K562 (cell line): ENCODE data around the gene GLI1. TPM values are rescaled to one million over a fixed set of nuclear protein-coding genes. Genes with fewer than 3 reads are reported as not detected.

Experiments used
- CAMTA2 ChIP-seq: fragments of 250-450 bp; sonication (Bioruptor Pico); conservative IDR thresholded peaks from 2 replicates; pipeline ENCODE4 v1.5.1; 2022
- ELK3 ChIP-seq: fragments of 450-650 bp; formaldehyde crosslinking; IDR thresholded peaks from 2 replicates; pipeline ENCODE4 v1.4.0; 2020; ENCODE audit warnings: mild to moderate bottlenecking
- GMEB1 ChIP-seq: fragments of 250-450 bp; sonication (Bioruptor Pico); IDR thresholded peaks from 2 replicates; pipeline ENCODE4 v1.4.0; 2020; ENCODE audit warnings: mild to moderate bottlenecking
- HCFC1 ChIP-seq: IDR thresholded peaks from 2 replicates; pipeline ENCODE4 v1.6.1; 2012; ENCODE audit warnings: low read depth, low read length, improper control_type of control experiment
- HDAC1 ChIP-seq, 2 experiments: fragments of 450-650 bp; IDR thresholded peaks; 2 replicates each; pipeline ENCODE4 v1.6.1; 2016 to 2017; ENCODE audit warnings: inconsistent platforms in 1 of 2, mild to moderate bottlenecking in 1 of 2, moderate library complexity in 1 of 2
- KLF13 ChIP-seq: fragments of 450-650 bp; IDR thresholded peaks from 2 replicates; pipeline ENCODE4 v1.6.1; 2016; ENCODE audit warnings: missing genetic modification characterization, low read depth, mild to moderate bottlenecking, missing compliant biosample characterization, moderate library complexity, borderline replicate concordance
- MAFG ChIP-seq: fragments of 450-650 bp; conservative IDR thresholded peaks from 2 replicates; pipeline ENCODE4 v1.6.1; 2016; ENCODE audit warnings: missing genetic modification characterization, missing compliant biosample characterization
- MECOM ChIP-seq: fragments of 250-450 bp; sonication (Bioruptor Pico); IDR thresholded peaks from 2 replicates; pipeline ENCODE4 v1.8.0; 2022; ENCODE audit warnings: inconsistent platforms
- MIER1 ChIP-seq: fragments of 450-650 bp; IDR thresholded peaks from 2 replicates; pipeline ENCODE4 v1.6.1; 2016; ENCODE audit warnings: antibody characterized with exemption, mild to moderate bottlenecking, low read depth
- MLX ChIP-seq, 2 experiments: fragments of 450-650 bp in 1 of 2; sonication (generic) in 1 of 2; formaldehyde crosslinking; conservative IDR thresholded peaks; 2 replicates each; pipeline versions ENCODE4 v1.4.0 to v1.8.1; 2020 to 2022; ENCODE audit warnings: mild to moderate bottlenecking in 1 of 2, missing genetic modification reagents in 1 of 2
- MTA3 ChIP-seq: fragments of 450-650 bp; formaldehyde crosslinking; IDR thresholded peaks from 2 replicates; pipeline ENCODE4 v1.6.1; 2017; ENCODE audit warnings: mild to moderate bottlenecking, borderline replicate concordance
- MTF1 ChIP-seq: fragments of 250-450 bp; sonication (Bioruptor Pico); IDR thresholded peaks from 2 replicates; pipeline ENCODE4 v1.9.0; 2021; ENCODE audit warnings: moderate library complexity, mild to moderate bottlenecking, inconsistent platforms, borderline replicate concordance
- NEUROD1 ChIP-seq: fragments of 150-350 bp; IDR thresholded peaks from 2 replicates; pipeline ENCODE4 v1.6.1; 2014; ENCODE audit warnings: borderline replicate concordance, low read length, low read depth; ENCODE audit not compliant: partially characterized antibody
- NFIC ChIP-seq: fragments of 450-650 bp; IDR thresholded peaks from 2 replicates; pipeline ENCODE4 v1.6.1; 2017; ENCODE audit warnings: mild to moderate bottlenecking, inconsistent platforms
- NFXL1 ChIP-seq: fragments of 450-650 bp; formaldehyde crosslinking; IDR thresholded peaks from 2 replicates; pipeline ENCODE4 v1.4.0; 2021; ENCODE audit warnings: mild to moderate bottlenecking
- NR2C2 ChIP-seq, 2 experiments: fragments of 200-800 bp in 1 of 2; sonication (Bioruptor generic) in 1 of 2; sonication (generic) in 1 of 2; formaldehyde crosslinking in 1 of 2; IDR thresholded peaks; 2 replicates each; pipeline versions ENCODE4 v1.6.1 to v1.8.0; 2016 to 2022; ENCODE audit warnings: mild to moderate bottlenecking in 1 of 2, missing compliant biosample characterization in 1 of 2, missing genetic modification characterization in 1 of 2, missing genetic modification reagents in 1 of 2
- OTX1 ChIP-seq: fragments of 450-650 bp; formaldehyde crosslinking; IDR thresholded peaks from 2 replicates; pipeline ENCODE4 v1.4.0; 2022; ENCODE audit warnings: mild to moderate bottlenecking
- RBM15 ChIP-seq: fragments of 200-400 bp; formaldehyde crosslinking; IDR thresholded peaks from 2 replicates; pipeline ENCODE4 v1.6.1; 2018; ENCODE audit warnings: mild to moderate bottlenecking, low read length, moderate library complexity; ENCODE audit not compliant: insufficient read depth
- RNF2 ChIP-seq: sonication (generic); IDR thresholded peaks from 2 replicates; pipeline ENCODE4 v1.6.1; 2016
- TAF9B ChIP-seq: fragments of 450-650 bp; IDR thresholded peaks from 2 replicates; pipeline ENCODE4 v1.6.1; 2018; ENCODE audit warnings: mild to moderate bottlenecking; ENCODE audit not compliant: partially characterized antibody
- VEZF1 ChIP-seq: fragments of 200-800 bp; sonication (Bioruptor generic); IDR thresholded peaks from 2 replicates; pipeline ENCODE4 v1.6.1; 2017; ENCODE audit warnings: missing genetic modification characterization, missing compliant biosample characterization
- ZNF121 ChIP-seq: sonication (generic); formaldehyde crosslinking; conservative IDR thresholded peaks from 2 replicates; pipeline ENCODE4 v1.8.0; 2022; ENCODE audit warnings: missing genetic modification reagents
- ZNF324 ChIP-seq: fragments of 250-450 bp; sonication (Bioruptor Pico); IDR thresholded peaks from 2 replicates; pipeline ENCODE4 v1.4.0; 2020; ENCODE audit warnings: mild to moderate bottlenecking
- polyA plus RNA-seq, 8 experiments: library from polyadenylated mRNA; depleted of rRNA in 4 of 8; stranded (reverse) in 5 of 8; unstranded in 3 of 8; fragments of >200 nt; fragmentation: Nextera tagmentation in 2 of 8; fragmentation: Illumina TruSeq in 1 of 8; extraction: Ambion mirVana in 2 of 8; extraction: Trizol in 1 of 8; gene quantifications; 2 replicates each; pipeline versions ENCODE4 v1.2.1 to v1.2.3, GENCODE V29; 2011 to 2014; ENCODE audit warnings: inconsistent platforms in 1 of 8, missing spikeins in 1 of 8
- total RNA-seq, 7 experiments: library from RNA; depleted of rRNA in 6 of 7; stranded (reverse); fragments of >200 nt in 6 of 7; fragmentation: Illumina TruSeq in 2 of 7; extraction: Trizol in 2 of 7; gene quantifications; 2 replicates each; pipeline versions ENCODE4 v1.2.1 to v1.2.3, GENCODE V29; 2011 to 2021; ENCODE audit warnings: low replicate concordance in 1 of 7

Gene GLI1
- total and polyA plus RNA-seq, 9 of the 15 experiments (the other 6 are each of a cell fraction or from before 2014, with no cell fraction given) = 0.24 to 3.7 (median 0.61) TPM

GRCh38 chr12:57454566-57455373, 4.8 kb upstream of the GLI1 start, which contains the start of gene INHBE (continued):
- TF ChIP-seq KLF13 (tag) (peak; percentile 68; the same call in 1 of the 2 replicates), NFIC (peak; percentile 11; the same call in 1 of the 2 replicates), MIER1 (no peak), RBM15 (no peak), ELK3 (CRISPR knock-in tag) (no peak), NR2C2 (CRISPR knock-in tag; IDR thresholded peaks at IDR 0.05) (no peak), NR2C2 (tag; IDR thresholded peaks at IDR 0.05) (peak; percentile 75), ZNF324 (CRISPR knock-in tag) (peak; percentile 33; the same call in 1 of the 2 replicates), OTX1 (CRISPR knock-in tag) (peak; percentile 53; the same call in 1 of the 2 replicates), HDAC1 (IDR thresholded peaks at IDR 0.05) (0 out of 4 replicates have a peak, but pooled peaks of 1 of the 2 experiments have one; percentile 33), GMEB1 (CRISPR knock-in tag) (0 out of 2 replicates have a peak, but pooled peaks have one; percentile 9), HCFC1 (peak; percentile 44), MECOM (CRISPR knock-in tag) (peak; percentile 57; the same call in 1 of the 2 replicates), MLX (CRISPR knock-in tag; conservative IDR thresholded peaks at IDR 0.05) (0 out of 4 replicates have a peak, but pooled peaks of 1 of the 2 experiments have one; percentile 18), TAF9B (peak; percentile 42), MTA3 (no peak; the same call in 1 of the 2 replicates), NEUROD1 (peak; percentile 74), CAMTA2 (no peak), MTF1 (CRISPR knock-in tag) (peak; percentile 54; the same call in 1 of the 2 replicates), MAFG (0 out of 2 replicates have a peak, but pooled peaks have one; percentile 2), ZNF121 (CRISPR knock-in tag) (no peak), NFXL1 (CRISPR knock-in tag) (peak; percentile 77; the same call in 1 of the 2 replicates), RNF2 (peak; percentile 83), VEZF1 (CRISPR knock-in tag) (peak; percentile 90)
